HEK293T (cell line): ENCODE measurements around the gene ANGPT4.

Experiments
- L3MBTL2 ChIP-seq: fragments of 450-650 bp; conservative IDR thresholded peaks from 2 replicates; pipeline ENCODE4 v1.6.1; 2016; ENCODE audit warnings: mild to moderate bottlenecking
- ZNF384 ChIP-seq: fragments of 450-650 bp; IDR thresholded peaks from 2 replicates; pipeline ENCODE4 v1.6.1; 2016

- no peak for TF ChIP-seq ZNF384
- TF ChIP-seq L3MBTL2: no peak
Measured at GRCh38 chr20:859751-860231, 56.3 kb downstream of the ANGPT4 start.
